Spinal cord (tissue), 10 donors: Measurements from ENCODE around the gene GALR2. TPM values are rescaled to one million over a fixed set of nuclear protein-coding genes. Genes with fewer than 3 reads are reported as not detected.

ENCODE experiments used
- DNase-seq, 6 donors: peaks; one replicate each; pipeline versions ENCODE4 v3.0.0 to v3.0.0-alpha.2; 2013 to 2015; ENCODE audit warnings: low spot score in 6 of 6, low read depth in 4 of 6
- H3K27ac ChIP-seq: one replicate; pipeline ENCODE4 v1.5.1; 2013; ENCODE audit warnings: low read depth, low read length, control low read depth
- H3K27me3 ChIP-seq: one replicate; pipeline ENCODE4 v1.6.1; 2013; ENCODE audit warnings: low read length; ENCODE audit not compliant: control insufficient read depth, insufficient read depth
- H3K36me3 ChIP-seq: one replicate; pipeline ENCODE4 v1.6.1; 2013; ENCODE audit warnings: low read length; ENCODE audit not compliant: control insufficient read depth, insufficient read depth
- H3K4me1 ChIP-seq: one replicate; pipeline ENCODE4 v1.6.1; 2013; ENCODE audit warnings: low read length; ENCODE audit not compliant: control insufficient read depth, insufficient read depth
- H3K4me3 ChIP-seq: one replicate; pipeline ENCODE4 v1.5.1; 2013; ENCODE audit warnings: low read depth, low read length, control low read depth
- H3K9me3 ChIP-seq: one replicate; pipeline ENCODE4 v1.6.1; 2013; ENCODE audit warnings: low read length; ENCODE audit not compliant: control insufficient read depth, insufficient read depth
- WGBS: methylation state at CpG from one replicate; pipeline ENCODE4 v1.1.5; 2013; ENCODE audit warnings: missing lambda C conversion rate; ENCODE audit not compliant: insufficient coverage; 5-methylcytosine and 5-hydroxymethylcytosine counted together
- polyA plus RNA-seq, 2 donors: library from polyadenylated mRNA; unstranded; fragments of 120-200 nt; gene quantifications; one replicate each; pipeline ENCODE4 v1.2.1, GENCODE V29; 2013; ENCODE audit not compliant: insufficient read length in 2 of 2
- total RNA-seq, 2 donors: library from RNA; depleted of rRNA in 1 of 2; stranded (reverse); fragments of 120-200 nt in 1 of 2; fragments of >200 nt in 1 of 2; gene quantifications; one replicate each; pipeline versions ENCODE4 v1.2.3 to v1.2.4, GENCODE V29; 2013 to 2014
- donor health status: healthy.

The GALR2 gene
- total and polyA plus RNA-seq, 4 donors: 0.47 to 0.74 TPM; not detected in 2

DNA sequence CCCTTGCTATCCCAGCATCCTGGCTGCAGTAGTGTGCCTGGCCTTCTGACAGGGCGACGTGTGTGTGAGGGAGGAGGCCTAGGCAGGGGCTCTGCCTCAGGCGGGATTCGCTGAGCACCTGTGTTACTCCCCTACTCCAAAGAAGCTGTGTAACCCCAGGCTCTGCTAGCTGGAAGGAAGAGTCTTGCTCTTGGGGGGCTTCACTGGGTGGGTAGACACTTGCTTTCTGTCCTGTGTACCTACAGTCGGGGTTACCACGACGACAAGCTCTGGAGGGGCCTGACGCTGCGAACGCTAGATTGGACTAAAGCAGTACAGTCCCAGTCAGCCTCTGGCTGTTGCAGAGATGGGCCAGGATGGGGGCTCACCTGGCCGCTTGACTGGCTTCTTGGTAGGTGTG is 19.5 kb downstream of the GALR2 start:
- Histone ChIP-seq H3K27me3 (no peaks in the 10 kb centered on the region), H3K4me3 (no peak overlapping the region), H3K4me1 (peaks cover 28% of the 10 kb centered on the region), H3K9me3 (no peaks in the 10 kb centered on the region), H3K36me3 (peaks cover 90% of the 10 kb centered on the region), H3K27ac (no peak overlapping the region)
- 83% methylated on average over 7 of the region's 11 CpGs for WGBS
- DNase-seq: no peak

DNA sequence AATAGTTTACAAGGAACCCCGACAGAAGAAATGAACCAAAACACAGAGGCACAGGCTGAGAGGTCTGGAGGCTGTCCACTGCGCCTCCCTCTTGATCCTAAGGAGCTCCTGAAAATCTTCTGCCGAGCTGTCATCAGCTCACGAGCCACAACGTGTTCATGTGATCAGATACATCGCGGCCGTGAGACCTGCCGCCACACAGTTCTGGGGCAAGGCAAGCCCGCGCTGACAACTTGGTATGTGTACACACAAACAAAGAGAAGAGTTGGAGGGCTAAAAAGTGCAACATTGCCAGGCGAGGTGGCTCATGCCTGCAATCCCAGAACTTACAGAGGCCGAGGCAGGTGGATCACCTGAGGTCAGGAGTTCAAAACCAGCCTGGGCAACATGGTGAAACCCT is 21.4 kb downstream of the GALR2 start:
- Histone ChIP-seq H3K27me3 (no peaks in the 10 kb centered on the region), H3K36me3 (peaks cover 88% of the 10 kb centered on the region), H3K4me3 (no peak overlapping the region), H3K4me1 (peaks cover 20% of the 10 kb centered on the region), H3K27ac (no peak overlapping the region), H3K9me3 (no peaks in the 10 kb centered on the region)
- no peak for DNase-seq
- 91% methylated on average over 11 of the region's 13 CpGs for WGBS

DNA sequence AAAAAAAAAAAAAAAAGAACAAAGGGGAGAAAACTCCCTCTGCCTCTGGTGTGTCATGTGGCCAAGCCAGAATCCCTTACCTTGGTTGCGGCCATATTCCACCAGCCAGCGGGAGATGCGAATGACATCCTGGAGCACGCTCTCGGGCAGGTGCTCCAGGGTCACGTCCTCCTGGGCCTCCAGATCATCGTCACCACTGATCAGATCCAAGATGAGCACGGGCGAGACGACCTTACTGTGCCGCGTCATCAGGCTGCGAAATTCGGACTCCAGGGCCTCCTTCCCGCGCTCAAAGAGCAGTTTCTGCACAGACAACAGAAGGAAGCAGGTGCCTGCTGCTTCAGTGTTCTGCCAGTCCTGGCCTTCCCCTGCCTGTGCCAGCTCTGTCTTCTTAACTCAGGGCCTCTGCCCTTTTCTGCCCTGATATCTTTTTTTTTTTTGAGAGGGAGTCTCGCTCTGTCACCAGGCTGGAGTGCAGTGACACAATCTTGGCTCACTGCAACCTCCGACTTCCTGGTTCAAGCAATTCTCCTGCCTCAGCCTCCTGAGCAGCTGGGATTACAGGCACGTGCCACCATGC is 23.2 kb downstream of the GALR2 start:
- peaks cover 79% of the 10 kb centered on the region for H3K36me3 ChIP-seq

DNA sequence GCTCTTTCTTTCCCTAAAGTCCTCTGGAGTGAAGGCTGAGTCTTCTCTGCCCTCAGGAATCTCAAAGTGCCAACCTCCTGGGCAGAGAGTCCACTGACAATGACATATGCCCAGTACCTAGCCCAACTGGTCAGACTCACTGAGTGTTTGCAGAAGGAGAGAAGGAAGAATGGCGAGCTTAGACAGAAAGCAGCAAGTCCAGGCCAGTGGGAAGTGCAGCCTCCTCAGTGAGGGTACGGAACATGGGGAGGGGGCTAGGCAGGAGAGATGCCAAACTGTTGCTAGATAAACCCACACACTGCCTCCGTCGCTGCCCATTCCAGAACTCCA is 28.3 kb downstream of the GALR2 start:
- no peak for DNase-seq
- H3K27me3 ChIP-seq: no peaks in the 10 kb centered on the region
- H3K27ac ChIP-seq: peak overlapping the region; percentile 95
- no peaks in the 10 kb centered on the region for H3K9me3 ChIP-seq
- peaks cover 18% of the 10 kb centered on the region for H3K4me1 ChIP-seq
- peak overlapping the region; percentile 93 for H3K4me3 ChIP-seq
- WGBS: 0% methylated on average over 3 of the region's 4 CpGs
- peaks cover 33% of the 10 kb centered on the region for H3K36me3 ChIP-seq

More for the DNA sequence above, 23.2 kb downstream of the GALR2 start:
- Histone ChIP-seq H3K9me3 (no peaks in the 10 kb centered on the region), H3K27ac (no peak overlapping the region), H3K4me1 (peaks cover 6% of the 10 kb centered on the region), H3K27me3 (no peaks in the 10 kb centered on the region), H3K4me3 (no peak overlapping the region)
- DNase-seq: no peak
- WGBS: 97% methylated on average over 18 of the region's 19 CpGs

DNA sequence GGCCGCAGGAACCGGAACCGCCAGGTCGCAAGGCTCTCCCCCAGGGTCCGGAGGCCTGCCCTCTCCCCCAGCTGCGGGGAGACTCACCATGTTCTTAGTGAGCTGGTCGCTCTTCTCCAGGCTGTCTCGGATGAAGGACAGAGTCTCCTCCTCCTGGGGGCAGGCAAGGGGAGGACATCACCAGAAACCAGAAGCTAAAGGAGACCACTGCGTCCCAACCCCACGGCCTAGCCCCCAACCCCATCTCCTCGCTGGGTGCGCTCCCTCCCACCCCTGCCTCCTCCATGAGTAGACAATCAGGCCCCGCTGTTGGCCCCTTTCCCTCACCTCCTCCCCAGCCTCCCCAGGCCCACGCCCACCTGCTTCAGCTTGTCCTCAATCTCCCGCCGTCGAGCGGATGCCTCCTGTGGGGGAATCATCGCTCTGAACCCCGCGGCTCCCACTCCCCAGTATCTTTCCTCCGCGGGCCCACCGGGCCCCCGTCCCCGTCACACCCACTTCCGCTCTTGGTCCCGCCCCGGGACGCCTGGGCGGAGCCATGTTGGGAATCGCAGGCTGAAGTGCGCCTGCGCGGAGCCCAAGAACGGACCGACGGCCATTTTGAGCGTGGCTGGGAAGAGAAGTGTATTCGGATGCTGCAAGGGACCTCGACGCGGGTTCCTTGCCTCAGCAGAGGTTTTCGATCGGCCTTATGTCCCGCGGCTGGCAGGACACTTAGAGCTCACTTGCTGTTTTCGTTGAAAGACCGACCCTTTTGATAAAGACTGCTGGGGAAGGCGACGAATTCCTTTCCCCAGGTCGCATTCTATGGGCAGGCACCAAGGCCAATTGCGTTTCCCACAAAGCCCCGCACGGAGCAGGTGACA is 28.9 kb downstream of the GALR2 start, which contains the start of gene EXOC7:
Gene EXOC7 (minus strand): TSS at position 514 of the 866 bp plus-strand sequence. CDS start 95 bp downstream, at position 419.
- Histone ChIP-seq H3K4me3 (peak within 1 kb of the TSS; percentile 93), H3K4me1 (peaks cover 18% of the 10 kb centered on the region), H3K27me3 (no peaks in the 10 kb centered on the region), H3K36me3 (peaks cover 28% of the 10 kb centered on the region), H3K9me3 (no peaks in the 10 kb centered on the region), H3K27ac (peak within 1 kb of the TSS; percentile 95)
- WGBS: 4% methylated on average over 55 of the region's 55 CpGs
- peak; percentile 87 to 99 (median 94) for DNase-seq

DNA sequence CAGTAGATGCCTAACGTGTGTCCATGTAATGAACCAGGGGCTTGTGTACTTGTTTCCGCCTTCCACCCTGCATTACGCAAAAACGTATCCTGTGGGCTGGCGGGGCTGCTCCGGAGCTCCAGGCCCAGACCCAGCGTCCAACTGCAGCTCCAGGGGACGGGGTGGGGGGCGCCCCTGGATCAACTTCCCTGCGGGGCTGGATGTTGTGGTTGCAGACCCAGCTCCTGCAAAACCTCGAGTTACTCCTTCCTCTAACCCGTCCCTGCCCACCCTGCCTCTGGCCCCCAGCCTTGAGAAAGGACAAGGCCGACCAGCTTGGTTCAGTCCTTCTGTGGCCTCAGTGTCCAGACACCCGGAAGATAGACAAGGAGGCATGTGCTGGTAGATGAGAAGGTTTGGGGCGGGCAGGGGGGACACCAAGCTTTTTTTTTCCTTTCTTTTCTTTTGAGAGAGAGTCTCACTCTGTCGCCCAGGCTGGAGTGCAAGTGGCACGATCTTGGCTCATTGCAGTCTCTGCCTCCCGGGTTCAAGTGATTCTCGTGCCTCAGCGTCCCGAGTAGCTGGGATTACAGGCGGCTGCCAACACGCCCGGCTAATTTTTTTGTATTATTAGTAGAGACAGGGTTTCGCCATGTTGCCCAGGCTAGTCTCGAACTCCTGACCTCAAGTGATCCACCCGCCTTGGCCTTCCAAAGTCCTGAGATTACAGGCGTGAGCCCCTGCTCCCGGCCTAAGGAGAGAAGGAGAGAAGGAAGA is 29.7 kb downstream of the GALR2 start:
- WGBS: 79% methylated on average over 19 of the region's 29 CpGs
- no peaks in the 10 kb centered on the region for H3K9me3 ChIP-seq
- peak overlapping the region; percentile 95 for H3K27ac ChIP-seq
- no peak for DNase-seq
- peaks cover 24% of the 10 kb centered on the region for H3K36me3 ChIP-seq
- H3K4me3 ChIP-seq: peak overlapping the region; percentile 93
- H3K27me3 ChIP-seq: no peaks in the 10 kb centered on the region
- peaks cover 18% of the 10 kb centered on the region for H3K4me1 ChIP-seq

DNA sequence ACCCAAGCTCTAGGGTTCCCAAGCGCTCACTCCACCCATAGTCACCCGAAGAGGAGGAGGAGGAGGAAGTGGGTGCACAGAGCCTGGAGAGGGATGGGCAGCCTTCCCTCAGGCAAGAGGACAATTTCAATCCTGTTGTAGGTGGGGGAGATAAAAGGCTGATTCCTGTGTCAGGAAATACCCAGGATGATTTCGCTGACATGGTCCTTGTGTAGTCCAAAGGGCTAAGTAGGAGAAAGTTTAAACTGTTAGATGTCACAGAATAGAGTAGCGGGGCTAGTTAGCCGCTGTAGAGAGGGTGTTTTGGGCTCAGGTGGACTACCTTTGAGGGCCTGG is 30.3 kb downstream of the GALR2 start:
- Histone ChIP-seq H3K36me3 (peaks cover 19% of the 10 kb centered on the region), H3K27ac (no peak overlapping the region), H3K4me3 (no peak overlapping the region), H3K27me3 (no peaks in the 10 kb centered on the region), H3K9me3 (no peaks in the 10 kb centered on the region), H3K4me1 (peaks cover 18% of the 10 kb centered on the region)
- DNase-seq: no peak
- 100% methylated on average over 1 of the region's 5 CpGs for WGBS

DNA sequence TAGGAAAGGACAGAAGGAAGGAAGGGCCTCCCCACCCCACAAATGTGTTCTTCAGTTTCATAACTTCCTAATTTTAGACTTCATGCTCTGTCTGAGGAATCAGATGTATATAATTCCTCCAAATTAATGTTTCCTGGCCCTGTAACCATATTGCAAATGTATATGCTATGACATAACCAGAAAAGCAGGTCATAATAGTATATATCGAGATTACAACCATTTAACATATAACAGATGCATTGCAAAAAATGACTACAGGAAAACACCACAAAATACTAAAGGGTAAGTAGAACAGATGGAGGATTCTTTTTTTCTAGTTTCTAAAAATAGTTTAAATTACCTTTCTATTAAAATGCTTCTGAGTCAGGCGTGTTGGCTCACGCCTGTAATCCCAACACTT is 32.1 kb downstream of the GALR2 start:
- no peak overlapping the region for H3K27ac ChIP-seq
- no peaks in the 10 kb centered on the region for H3K9me3 ChIP-seq
- peaks cover 18% of the 10 kb centered on the region for H3K4me1 ChIP-seq
- no peaks in the 10 kb centered on the region for H3K27me3 ChIP-seq
- no CpG with 5 or more reads among the region's 3 CpGs for WGBS
- H3K4me3 ChIP-seq: no peak overlapping the region
- no peak for DNase-seq
- peaks cover 2% of the 10 kb centered on the region for H3K36me3 ChIP-seq

DNA sequence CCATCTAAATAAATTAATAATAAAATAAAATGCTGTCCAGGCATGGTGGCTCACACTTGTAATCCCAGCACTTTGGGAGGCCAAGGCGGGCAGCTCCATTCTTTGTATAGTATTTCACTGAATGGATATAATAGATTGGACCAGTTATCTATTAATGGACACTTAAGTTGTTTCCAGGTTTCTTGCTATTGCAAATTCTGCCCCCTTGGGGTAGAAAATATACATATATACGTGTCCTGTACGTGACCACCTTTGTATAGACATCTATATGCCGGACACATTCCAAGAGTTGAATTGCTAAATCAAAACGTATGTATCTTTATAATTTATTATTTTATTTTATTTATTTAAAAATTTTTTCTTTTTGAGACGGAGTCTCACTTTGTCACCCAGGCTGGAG is 32.9 kb downstream of the GALR2 start:
- H3K36me3 ChIP-seq: no peaks in the 10 kb centered on the region
- DNase-seq: no peak
- no CpG with 5 or more reads among the region's 6 CpGs for WGBS
- H3K27ac ChIP-seq: no peak overlapping the region
- no peaks in the 10 kb centered on the region for H3K9me3 ChIP-seq
- H3K27me3 ChIP-seq: no peaks in the 10 kb centered on the region
- H3K4me1 ChIP-seq: peaks cover 13% of the 10 kb centered on the region
- H3K4me3 ChIP-seq: no peak overlapping the region
